GM19463 (cell line): Measurements from ENCODE around the gene IL15.
"Not testable (repeated sequence)": the region's sequence is repeated elsewhere in the genome, so short reads cannot be mapped to it uniquely, and the experiment has no call there.

Source experiments
- ATAC-seq: cut with Tn5 transposase; IDR thresholded peaks from one replicate; pipeline ENCODE4 v1.9.1; 2021; ENCODE audit warnings: mild to moderate bottlenecking, moderate library complexity; ENCODE audit not compliant: unreplicated experiment

Gene IL15, protein sequence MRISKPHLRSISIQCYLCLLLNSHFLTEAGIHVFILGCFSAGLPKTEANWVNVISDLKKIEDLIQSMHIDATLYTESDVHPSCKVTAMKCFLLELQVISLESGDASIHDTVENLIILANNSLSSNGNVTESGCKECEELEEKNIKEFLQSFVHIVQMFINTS

DNA sequence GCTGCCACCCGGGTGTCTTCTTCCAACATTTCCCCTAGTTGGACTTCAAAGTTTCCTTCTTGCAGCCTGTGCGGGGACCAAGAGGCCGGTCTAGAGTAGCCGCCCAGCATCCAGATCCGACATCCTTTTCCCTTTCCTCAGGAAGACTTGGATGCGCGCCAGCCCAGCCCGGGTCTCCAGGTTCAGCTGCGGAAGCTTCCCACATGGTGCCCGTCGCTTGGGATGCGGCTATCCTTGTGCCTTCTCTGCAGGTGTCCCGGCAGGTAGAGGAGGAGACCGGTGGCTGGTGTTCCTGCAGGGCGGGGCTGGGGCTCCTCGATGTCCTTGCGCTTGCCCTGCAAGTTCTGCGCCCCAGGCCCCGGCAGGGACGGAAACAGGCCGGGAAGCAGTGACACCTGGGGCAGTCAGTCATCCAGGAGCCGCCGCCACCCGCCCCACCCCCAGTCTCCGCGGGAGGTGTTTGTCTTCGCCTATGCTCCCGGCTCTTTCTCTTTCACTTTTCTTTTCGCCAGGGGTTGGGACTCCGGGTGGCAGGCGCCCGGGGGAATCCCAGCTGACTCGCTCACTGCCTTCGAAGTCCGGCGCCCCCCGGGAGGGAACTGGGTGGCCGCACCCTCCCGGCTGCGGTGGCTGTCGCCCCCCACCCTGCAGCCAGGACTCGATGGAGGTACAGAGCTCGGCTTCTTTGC lies at the start of gene IL15:
Gene IL15, plus strand, starts transcription at position 502 of the 689 bp plus-strand sequence. CDS start 82,882 bp downstream, outside the sequence.
- ATAC-seq = peak; percentile 66

DNA sequence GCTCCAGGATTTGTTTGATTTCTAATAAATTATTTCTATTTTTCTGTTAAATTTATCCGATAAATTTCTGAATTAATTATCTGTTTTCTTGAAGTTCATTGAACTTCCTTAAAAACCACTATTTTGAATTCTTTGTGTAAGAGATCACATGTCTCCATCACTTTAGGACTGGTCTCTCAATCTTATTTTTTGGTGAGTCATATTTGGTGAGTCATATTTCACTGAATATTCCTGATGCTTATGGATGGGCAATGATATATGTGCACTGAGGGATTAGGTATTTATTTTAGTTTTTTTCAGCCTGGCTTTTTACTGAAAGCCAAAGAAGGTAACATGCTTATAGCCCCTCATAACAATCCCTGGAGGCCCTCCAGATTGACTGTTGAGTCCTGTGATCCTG lies 48.5 kb upstream of the IL15 start:
- no peak for ATAC-seq

DNA sequence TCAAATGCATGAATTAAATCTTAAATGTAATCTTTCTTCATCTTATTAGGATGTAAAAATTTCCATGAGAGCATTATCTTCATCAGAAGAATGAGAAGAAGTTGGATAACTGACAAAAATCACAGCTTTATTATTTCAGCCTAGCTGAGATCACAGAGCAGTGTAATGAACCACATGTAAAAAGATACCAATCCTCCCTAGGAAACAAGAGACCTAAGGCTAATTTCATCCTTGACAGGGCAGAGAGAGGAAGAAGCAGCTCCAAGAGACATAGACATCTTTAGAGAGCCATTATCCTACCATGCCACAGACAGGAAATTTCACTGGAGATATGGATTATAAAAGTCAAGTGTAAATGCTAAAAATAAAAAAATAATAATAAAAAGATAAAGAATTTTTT lies 40.9 kb upstream of the IL15 start:
- no peak for ATAC-seq

DNA sequence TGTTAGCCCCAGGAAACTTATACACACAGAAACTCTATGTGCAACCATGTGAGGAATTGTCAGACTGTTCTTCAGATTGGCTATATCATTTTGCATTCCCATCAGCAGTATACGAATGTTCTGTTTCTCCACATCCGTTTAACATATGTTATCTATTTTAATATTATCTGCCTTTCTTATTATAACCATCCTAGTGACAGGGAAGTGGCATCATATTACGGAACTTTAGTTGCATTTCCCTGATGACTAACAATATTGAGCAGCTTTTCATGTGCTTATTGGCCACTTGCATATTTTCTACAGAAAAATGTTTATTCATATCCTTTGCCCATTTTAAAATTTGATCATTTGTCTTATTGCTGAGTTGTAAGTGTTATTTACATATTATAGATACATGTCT lies 36.5 kb upstream of the IL15 start:
- no peak for ATAC-seq

DNA sequence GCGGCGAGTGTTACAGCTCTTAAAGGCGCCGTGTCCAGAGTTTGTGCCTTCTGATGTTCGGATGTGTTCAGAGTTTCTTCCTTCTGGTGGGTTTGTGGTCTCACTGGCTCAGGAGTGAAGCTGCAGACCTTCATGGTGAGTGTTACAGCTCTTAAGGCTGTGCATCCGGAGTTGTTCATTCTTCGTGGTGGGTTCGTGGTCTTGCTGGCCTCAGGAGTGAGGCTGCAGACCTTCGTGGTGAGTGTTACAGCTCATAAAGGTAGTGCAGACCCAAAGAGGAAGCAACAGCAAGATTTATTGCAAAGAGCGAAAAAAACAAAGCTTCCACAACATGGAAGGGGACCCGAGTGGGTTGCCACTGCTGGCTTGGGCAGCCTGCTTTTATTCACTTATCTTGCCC lies 31.7 kb upstream of the IL15 start:
- not testable (repeated sequence) for ATAC-seq

DNA sequence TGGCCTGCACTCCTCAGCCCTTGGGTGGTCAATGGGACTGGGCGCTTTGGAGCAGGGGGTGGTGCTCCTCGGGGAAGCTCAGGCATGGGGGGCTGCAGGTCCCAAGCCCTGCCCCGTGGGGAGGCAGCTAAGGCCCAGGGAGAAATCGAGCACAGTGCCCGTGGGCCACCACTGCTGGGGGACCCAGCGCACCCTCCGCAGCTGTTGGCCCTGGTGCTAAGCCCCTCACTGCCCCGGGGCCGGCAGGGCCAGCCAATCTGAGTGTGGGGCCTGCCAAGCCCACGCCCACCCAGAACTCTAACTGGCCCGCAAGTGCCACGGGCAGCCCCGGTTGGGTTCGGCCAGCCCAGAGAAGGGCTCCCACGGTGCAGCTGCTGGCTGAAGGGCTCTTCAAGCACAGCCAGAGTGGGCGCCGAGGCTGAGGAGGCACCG lies 30.9 kb upstream of the IL15 start:
- no peak for ATAC-seq

DNA sequence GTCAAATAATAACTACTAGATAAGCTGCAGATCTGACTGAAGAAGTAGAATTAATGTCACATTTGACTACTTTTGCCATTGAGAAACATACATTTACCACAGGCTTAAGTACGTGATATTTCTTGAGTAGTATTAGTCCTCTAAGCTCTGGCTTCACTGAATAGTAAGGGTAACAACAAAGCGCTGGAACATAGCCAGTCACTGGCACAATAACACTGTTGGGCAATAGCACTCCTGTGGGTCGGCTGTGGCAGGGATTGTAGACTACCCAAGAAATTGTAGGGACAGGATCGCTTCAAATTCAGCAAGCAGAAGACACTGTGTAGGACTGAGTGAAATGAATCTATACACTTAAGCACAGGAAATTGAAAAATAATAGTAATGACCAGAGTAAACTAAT lies 27.1 kb upstream of the IL15 start:
- no peak for ATAC-seq

DNA sequence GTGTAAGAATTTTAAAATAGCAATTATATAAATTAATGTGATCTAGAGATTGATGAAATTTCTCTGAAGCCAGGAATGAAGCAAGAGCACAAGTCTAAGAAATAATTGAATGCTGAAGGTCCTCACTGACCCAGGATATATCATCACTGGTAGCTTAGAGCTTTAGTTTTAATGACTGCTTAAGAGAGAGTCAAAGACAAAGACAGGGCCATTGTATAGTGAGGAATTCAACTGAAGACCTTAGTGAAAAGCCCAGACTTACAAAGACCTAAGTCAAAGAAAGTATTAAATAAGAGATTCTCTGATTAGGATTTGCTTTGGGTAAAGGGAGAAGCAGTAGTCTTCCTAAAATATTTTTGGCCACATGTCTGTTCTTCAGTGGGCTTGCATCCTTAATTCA lies 26.0 kb upstream of the IL15 start:
- no peak for ATAC-seq

DNA sequence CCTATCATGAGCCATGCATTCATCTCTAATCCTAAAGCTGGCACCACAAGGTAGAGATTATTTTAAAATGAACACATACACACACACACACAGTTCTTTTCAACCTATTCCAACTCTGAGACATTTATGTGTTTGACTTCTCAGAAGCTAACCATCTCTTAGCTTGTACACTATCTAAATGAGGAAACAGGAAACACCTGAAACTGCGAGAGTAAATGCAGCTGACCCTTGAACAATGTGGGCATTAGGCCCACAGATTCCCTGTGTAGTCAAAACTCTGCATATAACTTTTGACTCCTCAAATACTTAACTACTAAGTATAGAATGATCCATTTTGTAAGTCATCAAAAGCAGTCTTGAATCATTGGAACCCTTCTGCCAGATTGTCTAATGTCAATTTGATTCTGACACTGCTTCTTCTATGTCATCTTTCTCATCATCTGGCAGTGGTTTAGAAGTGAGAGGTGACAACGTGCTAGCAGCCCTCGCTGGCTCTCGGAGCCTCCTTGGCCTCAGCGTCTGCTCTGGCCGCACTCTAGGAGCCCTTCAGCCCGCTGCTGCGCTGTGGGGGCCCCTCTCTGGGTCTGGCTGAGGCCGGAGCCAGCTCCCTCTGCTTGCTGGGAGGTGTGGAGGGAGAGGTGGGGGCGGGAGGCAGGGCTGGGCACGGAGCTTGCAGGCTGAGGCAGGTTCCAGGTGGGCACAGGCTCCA lies 21.4 kb upstream of the IL15 start:
- peak; percentile 75 for ATAC-seq

DNA sequence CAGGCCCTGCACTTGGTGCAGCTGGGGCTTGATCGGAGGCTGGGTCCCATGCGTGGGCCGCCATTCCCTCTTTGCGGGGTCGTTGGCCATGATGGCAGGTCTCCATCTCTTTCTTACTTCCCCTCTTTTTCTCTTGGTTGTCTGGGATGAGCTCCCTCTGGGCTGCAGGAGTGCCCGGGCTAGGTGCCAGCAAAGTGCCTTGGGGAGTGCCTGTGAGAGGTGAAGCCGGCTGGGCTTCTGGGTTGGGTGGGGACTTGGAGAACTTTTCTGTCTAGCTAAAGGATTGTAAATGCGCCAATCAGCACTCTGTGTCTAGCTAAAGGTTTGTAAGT lies 20.8 kb upstream of the IL15 start:
- not testable (repeated sequence) for ATAC-seq

DNA sequence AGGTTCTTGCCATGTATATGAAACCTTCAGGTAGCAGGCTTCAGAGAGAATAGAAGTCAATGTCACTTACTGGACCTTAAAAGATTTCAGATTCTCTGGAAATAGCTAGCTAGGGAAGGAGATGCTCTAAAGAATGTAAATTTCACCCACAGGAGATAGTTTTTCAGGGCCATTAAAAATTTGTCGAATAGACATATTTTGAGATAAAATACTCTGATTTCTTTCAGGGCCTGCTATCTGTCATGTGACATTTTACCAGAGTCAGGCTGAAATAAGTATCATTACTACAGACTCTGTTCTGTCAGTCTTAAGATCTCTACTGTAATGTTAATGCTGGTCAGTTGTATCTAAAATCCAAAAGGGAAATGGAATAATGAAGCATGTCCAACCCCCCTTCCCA lies 15.7 kb upstream of the IL15 start:
- ATAC-seq = no peak

DNA sequence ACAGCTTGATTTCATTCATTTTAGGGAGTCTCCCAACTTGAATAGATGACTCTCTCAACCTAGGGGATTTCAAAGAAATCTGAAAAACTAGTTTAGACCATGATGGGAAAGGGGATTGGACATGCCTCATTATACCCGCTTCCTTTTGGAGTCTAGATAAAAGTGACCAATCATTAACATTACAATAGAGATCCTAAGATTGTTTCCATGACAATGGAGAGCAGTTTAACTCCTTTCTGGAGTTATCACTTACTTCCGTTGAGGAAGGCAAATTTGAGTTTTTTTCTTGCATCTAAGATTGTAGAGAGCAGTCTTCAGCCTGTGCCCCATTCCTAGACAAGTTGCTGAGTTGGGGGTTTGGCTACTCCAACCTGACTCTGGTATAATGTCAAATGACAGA lies 11.4 kb upstream of the IL15 start:
- no peak for ATAC-seq

DNA sequence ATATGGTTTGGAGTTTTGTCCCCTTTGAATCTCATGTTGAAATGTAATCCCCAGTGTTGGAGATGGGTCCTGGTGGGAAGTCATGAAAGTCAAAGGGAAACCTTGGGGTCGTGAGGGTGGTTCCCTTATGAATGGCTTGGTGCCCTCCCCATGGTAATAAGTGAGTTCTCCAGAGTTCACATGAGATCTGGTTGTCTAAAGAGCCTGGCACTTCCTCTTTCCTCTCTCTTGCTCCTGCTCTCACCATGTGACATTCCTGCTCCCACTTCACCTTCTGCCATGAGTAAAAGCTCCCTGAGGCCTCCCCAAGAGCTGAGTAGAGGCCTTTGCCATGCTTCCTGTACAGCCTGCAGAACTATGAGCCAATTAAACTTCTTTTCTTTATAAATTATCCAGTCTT lies 5.5 kb upstream of the IL15 start:
- ATAC-seq = no peak

DNA sequence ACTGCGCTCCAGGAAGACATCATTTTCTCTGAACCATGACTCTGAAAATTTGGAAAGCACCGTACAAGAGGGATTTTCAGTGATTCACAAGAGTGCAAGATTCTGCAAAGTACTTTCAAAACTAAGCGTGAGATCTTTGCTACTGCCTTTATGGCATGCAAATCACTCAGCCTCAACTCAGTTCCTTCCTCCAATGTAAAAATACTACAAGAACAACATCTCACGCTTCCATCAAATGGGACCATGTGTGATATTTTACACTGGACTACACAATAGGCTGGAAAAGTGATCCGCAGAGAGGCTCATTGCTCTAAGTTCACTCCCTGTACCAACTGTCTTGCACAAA lies 674 bp upstream of the IL15 start:
- ATAC-seq = peak; percentile 29

DNA sequence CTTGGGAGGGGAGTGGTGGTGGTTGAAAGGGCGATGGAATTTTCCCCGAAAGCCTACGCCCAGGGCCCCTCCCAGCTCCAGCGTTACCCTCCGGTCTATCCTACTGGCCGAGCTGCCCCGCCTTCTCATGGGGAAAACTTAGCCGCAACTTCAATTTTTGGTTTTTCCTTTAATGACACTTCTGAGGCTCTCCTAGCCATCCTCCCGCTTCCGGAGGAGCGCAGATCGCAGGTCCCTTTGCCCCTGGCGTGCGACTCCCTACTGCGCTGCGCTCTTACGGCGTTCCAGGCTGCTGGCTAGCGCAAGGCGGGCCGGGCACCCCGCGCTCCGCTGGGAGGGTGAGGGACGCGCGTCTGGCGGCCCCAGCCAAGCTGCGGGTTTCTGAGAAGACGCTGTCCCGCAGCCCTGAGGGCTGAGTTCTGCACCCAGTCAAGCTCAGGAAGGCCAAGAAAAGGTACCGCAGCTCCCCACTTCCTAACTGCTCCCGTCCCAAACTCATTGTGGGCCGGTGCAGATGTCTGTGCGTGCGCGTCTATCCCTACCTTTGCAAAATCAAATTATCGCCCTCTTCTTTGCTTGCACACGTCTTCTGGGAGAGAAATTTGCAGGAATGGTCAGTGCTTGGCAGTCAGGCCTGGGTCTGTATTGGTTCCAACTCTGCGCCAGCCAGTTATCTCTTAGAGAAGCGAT lies 533 bp downstream of the IL15 start:
- ATAC-seq = peak; percentile 46

DNA sequence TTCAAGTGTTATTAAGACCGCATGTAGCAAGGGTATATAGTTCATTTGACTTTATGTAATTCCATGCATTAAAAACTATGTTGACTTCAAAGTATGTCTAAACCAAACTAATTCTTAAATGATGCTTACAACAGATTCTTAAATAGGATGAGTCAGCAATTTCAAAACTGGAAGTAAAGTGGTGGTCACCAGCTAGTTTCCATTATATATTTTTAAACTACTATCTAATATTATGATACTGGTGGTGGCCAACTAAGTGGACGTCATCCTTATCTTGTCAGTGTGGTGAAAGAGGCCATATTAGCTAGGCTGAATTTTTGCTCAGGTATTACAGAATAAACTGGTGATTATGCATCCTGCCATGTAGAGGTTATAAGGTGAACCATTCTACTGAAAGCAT lies 1.2 kb downstream of the IL15 start:
- ATAC-seq = no peak

DNA sequence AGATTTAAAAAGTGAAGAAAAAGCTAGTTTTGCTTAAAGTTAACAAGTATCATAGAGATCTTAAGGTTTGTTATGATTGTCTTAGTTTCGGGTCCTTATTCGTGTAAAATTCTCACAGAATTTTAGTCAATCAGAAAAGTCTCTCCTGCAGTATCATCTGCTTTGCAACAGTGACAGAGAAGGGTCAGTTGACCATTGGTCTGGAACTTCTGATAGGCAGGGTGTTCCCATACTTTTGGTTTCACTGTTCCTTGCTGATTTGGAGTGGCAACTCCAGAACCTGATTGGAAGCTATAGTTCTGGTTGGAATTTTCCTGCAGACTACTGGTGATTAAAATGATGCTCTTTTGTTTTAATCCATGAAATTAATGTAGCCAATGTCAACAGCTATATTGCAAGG lies 1.8 kb downstream of the IL15 start:
- ATAC-seq = no peak

DNA sequence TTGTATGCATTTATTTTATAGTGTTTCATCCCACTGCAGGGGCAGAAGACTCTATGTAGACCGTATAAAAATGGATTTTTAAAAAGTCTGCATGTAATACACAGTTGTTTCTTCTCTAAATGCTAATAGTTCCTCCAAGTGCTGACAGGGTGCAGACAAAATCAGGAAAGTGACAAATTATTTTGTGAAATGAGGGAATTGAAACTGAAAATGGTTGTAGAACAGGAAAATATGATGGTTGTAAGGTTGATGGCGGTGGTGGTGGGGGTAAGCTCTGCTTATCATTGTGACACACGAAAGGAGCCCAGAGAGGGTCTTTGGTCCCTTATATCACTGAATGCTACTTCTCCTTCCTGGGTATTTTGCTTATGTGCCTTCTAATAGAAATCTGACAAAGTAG lies 4.3 kb downstream of the IL15 start:
- ATAC-seq = no peak

DNA sequence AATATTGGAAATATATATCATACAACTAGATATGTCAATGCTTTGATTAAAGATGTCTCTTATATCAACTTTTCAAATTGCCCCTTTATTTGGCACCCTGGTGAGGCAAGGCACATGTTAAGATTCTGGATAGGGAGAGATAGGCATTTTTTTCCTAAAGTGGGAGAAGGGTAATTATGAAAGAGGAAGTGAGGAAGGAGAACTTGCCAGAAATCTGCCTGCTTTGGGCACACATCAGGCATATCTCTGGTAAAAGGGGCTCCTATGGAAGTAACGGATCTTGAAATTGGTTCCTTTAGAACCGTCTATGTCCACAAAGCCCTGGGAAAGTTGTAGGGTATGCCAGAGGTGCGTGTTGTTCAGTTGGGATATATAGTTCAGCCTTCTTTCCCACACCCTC lies 5.7 kb downstream of the IL15 start:
- no peak for ATAC-seq

DNA sequence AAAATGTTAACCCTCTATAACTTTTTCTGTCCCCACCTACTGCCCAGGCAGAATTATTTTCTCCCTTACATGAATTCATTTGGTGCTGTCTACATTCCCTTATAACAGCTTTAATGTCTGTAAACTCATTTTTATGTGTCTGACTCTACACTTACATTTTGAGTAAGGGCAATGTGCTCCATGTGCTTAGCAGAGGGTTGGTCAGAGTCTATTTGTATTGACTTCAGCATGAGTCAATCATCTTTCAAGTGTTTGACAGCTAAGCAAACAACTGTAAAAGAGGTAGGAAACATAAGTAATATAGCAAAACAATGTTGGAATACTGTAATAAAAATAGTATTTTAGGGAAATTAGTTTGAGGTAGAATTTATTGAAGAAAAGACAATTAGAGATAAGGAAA lies 6.3 kb downstream of the IL15 start:
- no peak for ATAC-seq

DNA sequence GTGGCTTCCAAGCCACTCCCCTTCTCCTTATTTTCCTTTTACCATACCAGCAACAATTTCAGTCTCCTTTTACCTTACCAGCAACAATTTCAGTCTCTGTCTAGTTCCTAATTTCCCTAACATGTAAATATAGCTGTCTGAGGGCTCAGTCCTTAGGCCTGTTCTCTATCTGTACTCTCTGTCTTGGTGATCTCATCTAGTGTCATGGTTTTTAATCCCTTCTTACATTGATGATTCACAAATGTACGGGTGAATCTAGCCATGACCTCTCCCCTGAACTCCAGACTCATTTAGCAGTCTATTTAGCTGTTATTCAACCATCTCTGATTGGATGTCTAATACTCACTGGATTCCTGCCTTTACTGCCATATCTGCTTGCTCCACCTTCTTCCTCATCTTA lies 7.2 kb downstream of the IL15 start:
- ATAC-seq = peak; percentile 52
